HepG2 (cell line): ENCODE results near the gene CDH23. TPM values are rescaled to one million over a fixed set of nuclear protein-coding genes. Genes with fewer than 3 reads are reported as not detected.

Experiments used
- ATAC-seq: fragments of 200-7000 bp; cut with Tn5 transposase; 3 replicates; pipeline ENCODE4 v1.9.1; 2020; ENCODE audit warnings: mild to moderate bottlenecking, moderate library complexity
- BruUV-seq: library from RNA; stranded (reverse); fragments of 400-500 nt; replicated peaks from 2 replicates; lab custom pipeline; 2021; lab: Mats Ljungman, UMichigan
- CTCF ChIA-PET: fragments of 300-600 bp; formaldehyde crosslinking; extraction: SDS; loops from one replicate; lab custom pipeline; 2021; ENCODE audit warnings: low total read pairs, inconsistent platforms, low intra/inter-chr PET ratio; lab: Yijun Ruan, JAX
- POLR2A ChIA-PET: fragments of 350-600 bp; sonication (Branson Sonifier 250); formaldehyde crosslinking; loops from one replicate; lab custom pipeline; 2020; ENCODE audit warnings: antibody characterized with exemption, inconsistent platforms; lab: Yijun Ruan, JAX
- DNase-seq: peaks from one replicate; pipeline ENCODE4 v3.0.0-alpha.2; 2015; ENCODE audit warnings: low spot score
- FAIRE-seq: peaks from 3 replicates; lab custom pipeline; 2011; peaks lifted over from hg19 to GRCh38; lab: Jason Lieb, UNC
- H2AFZ ChIP-seq: one replicate; pipeline ENCODE4 v1.6.1; 2011; ENCODE audit warnings: low read length, inconsistent platforms
- H3K27ac ChIP-seq: fragments of 300-600 bp; 3 replicates; pipeline ENCODE4 v1.8.0; 2011; ENCODE audit warnings: mixed run types, mild to moderate bottlenecking, mixed read lengths, low read length, inconsistent platforms; ENCODE audit not compliant: insufficient read depth; ENCODE audit errors: extremely low read length
- H3K27me3 ChIP-seq, 2 experiments: fragments of 200-600 bp in 1 of 2; 2 replicates in 1 of 2; 3 replicates in 1 of 2; pipeline versions ENCODE4 v1.6.0 to v1.8.0; 2011; ENCODE audit warnings: low read length in 2 of 2, mild to moderate bottlenecking in 2 of 2, moderate library complexity in 2 of 2, inconsistent platforms in 1 of 2; ENCODE audit not compliant: insufficient read depth in 2 of 2, control insufficient read depth in 1 of 2
- H3K36me3 ChIP-seq, 2 experiments: fragments of 200-600 bp in 1 of 2; replicated peaks in 1 of 2; 2 replicates in 1 of 2; 3 replicates in 1 of 2; pipeline versions ENCODE4 v1.5.1 to v1.8.0; 2011; ENCODE audit warnings: low read length in 2 of 2, inconsistent platforms in 1 of 2; ENCODE audit not compliant: insufficient read depth in 2 of 2, control insufficient read depth in 1 of 2
- H3K4me1 ChIP-seq: 2 replicates; pipeline ENCODE4 v1.5.1; 2012; ENCODE audit warnings: low read length, inconsistent platforms; ENCODE audit not compliant: insufficient read depth
- H3K4me2 ChIP-seq: 2 replicates; pipeline ENCODE4 v1.6.0; 2011; ENCODE audit warnings: low read depth, low read length, inconsistent platforms
- H3K4me3 ChIP-seq, 3 experiments: fragments of 200-600 bp in 1 of 3; sonication (generic), shearing (Covaris generic) in 1 of 3; replicated peaks in 1 of 3; 2 replicates each; pipeline ENCODE4 v1.5.1; 2011 to 2016; ENCODE audit warnings: low read length in 3 of 3, inconsistent platforms in 2 of 3, low read depth in 2 of 3, mild to moderate bottlenecking in 2 of 3, control low read depth in 1 of 3, mixed read lengths in 1 of 3; ENCODE audit not compliant: insufficient read depth in 1 of 3
- H3K79me2 ChIP-seq: one replicate; pipeline ENCODE4 v1.6.1; 2011; ENCODE audit warnings: low read length, inconsistent platforms; ENCODE audit not compliant: insufficient read depth
- H3K9ac ChIP-seq: 2 replicates; pipeline ENCODE4 v1.6.0; 2011; ENCODE audit warnings: mild to moderate bottlenecking, low read depth, low read length, inconsistent platforms; ENCODE audit not compliant: insufficient read depth
- H3K9me3 ChIP-seq: 2 replicates; pipeline ENCODE4 v1.5.1; 2012; ENCODE audit warnings: mild to moderate bottlenecking, low read length
- H4K20me1 ChIP-seq: 2 replicates; pipeline ENCODE4 v1.6.0; 2011; ENCODE audit warnings: inconsistent platforms, mild to moderate bottlenecking, low read length, moderate library complexity; ENCODE audit not compliant: insufficient read depth
- AGO1 ChIP-seq: fragments of 200-400 bp; formaldehyde crosslinking; IDR thresholded peaks from 2 replicates; pipeline ENCODE4 v1.6.1; 2017; ENCODE audit warnings: mild to moderate bottlenecking, low read depth, low read length, moderate library complexity; ENCODE audit not compliant: poor library complexity, severe bottlenecking
- CHD4 ChIP-seq: fragments of 200-600 bp; sonication (generic); IDR thresholded peaks from 2 replicates; pipeline ENCODE4 v1.7.0; 2017; ENCODE audit warnings: mild to moderate bottlenecking, low read length, borderline replicate concordance
- FLYWCH1 ChIP-seq: sonication (generic); formaldehyde crosslinking; IDR thresholded peaks from 2 replicates; pipeline ENCODE4 v1.8.1; 2023; ENCODE audit warnings: mild to moderate bottlenecking, missing genetic modification reagents
- FOXK1 ChIP-seq: sonication (generic); formaldehyde crosslinking; IDR thresholded peaks from 2 replicates; pipeline ENCODE4 v1.4.0; 2020; ENCODE audit warnings: low read depth, missing genetic modification reagents, borderline replicate concordance
- NR2F2 ChIP-seq: IDR thresholded peaks from 2 replicates; pipeline ENCODE4 v1.6.1; 2012; ENCODE audit warnings: low read depth, inconsistent platforms, borderline replicate concordance
- POGK ChIP-seq: sonication (generic); formaldehyde crosslinking; conservative IDR thresholded peaks from 2 replicates; pipeline ENCODE4 v1.8.0; 2022; ENCODE audit warnings: mild to moderate bottlenecking, moderate library complexity, missing genetic modification reagents
- REXO4 ChIP-seq: sonication (generic); formaldehyde crosslinking; IDR thresholded peaks from 2 replicates; pipeline ENCODE4 v1.8.0; 2022; ENCODE audit warnings: missing genetic modification reagents, mild to moderate bottlenecking, borderline replicate concordance
- SMC3 ChIP-seq: IDR thresholded peaks from 2 replicates; pipeline ENCODE4 v1.6.1; 2011; ENCODE audit warnings: low read length, improper control_type of control experiment
- SOX6 ChIP-seq, 2 experiments: fragments of 450-650 bp in 1 of 2; sonication (generic) in 1 of 2; formaldehyde crosslinking in 1 of 2; IDR thresholded peaks; 2 replicates each; pipeline versions ENCODE4 v1.4.0 to v1.6.1; 2017 to 2020; ENCODE audit warnings: antibody characterized with exemption in 1 of 2, mild to moderate bottlenecking in 1 of 2, missing genetic modification reagents in 1 of 2
- ZBTB10 ChIP-seq: sonication (generic); formaldehyde crosslinking; IDR thresholded peaks from 2 replicates; pipeline ENCODE4 v1.4.0; 2020; ENCODE audit warnings: missing genetic modification reagents, borderline replicate concordance
- ZBTB21 ChIP-seq: sonication (generic); formaldehyde crosslinking; IDR thresholded peaks from 2 replicates; pipeline ENCODE4 v1.4.0; 2020; ENCODE audit warnings: missing genetic modification reagents
- ZNF451 ChIP-seq: sonication (generic); formaldehyde crosslinking; IDR thresholded peaks from 2 replicates; pipeline ENCODE4 v1.5.0; 2020; ENCODE audit warnings: mild to moderate bottlenecking, missing genetic modification reagents
- ZNF7 ChIP-seq: IDR thresholded peaks from 2 replicates; pipeline ENCODE4 v1.6.1; 2016; ENCODE audit warnings: missing biosample characterization, missing genetic modification reagents
- WGBS: methylation state at CpG from one replicate; pipeline ENCODE4 v1.1.6; 2017; ENCODE audit warnings: low lambda C conversion rate; 5-methylcytosine and 5-hydroxymethylcytosine counted together
- in situ Hi-C: cut with HindIII; loops from 2 replicates; pipeline ENCODE4 v1.10.0; 2017; ENCODE audit warnings: low pct_unique_long_range_greater_than_20kb; ENCODE audit not compliant: extremely low pct_ligation_motif_present
- intact Hi-C: fragments of 100-400 bp; cut with micrococcal nuclease; formaldehyde crosslinking; loops from one replicate; pipeline ENCODE4 v1.10.0; 2022; ENCODE audit not compliant: unreplicated experiment
- polyA plus RNA-seq, 8 experiments: library from polyadenylated mRNA; depleted of rRNA in 3 of 8; stranded (reverse) in 7 of 8; unstranded in 1 of 8; fragments of >200 nt; fragmentation: Illumina TruSeq in 4 of 8; extraction: Trizol in 4 of 8; gene quantifications; 2 replicates each; pipeline versions ENCODE4 v1.2.1 to v1.2.3, GENCODE V29; 2011 to 2016; ENCODE audit warnings: low read depth in 4 of 8, missing spikeins in 1 of 8, mixed read lengths in 1 of 8; ENCODE audit not compliant: insufficient read depth in 1 of 8
- total RNA-seq, 5 experiments: library from RNA; depleted of rRNA; stranded (reverse); fragments of >200 nt; fragmentation: Illumina TruSeq; extraction: Trizol; gene quantifications; 2 replicates each; pipeline ENCODE4 v1.2.3, GENCODE V29; 2016; ENCODE audit warnings: low read depth in 1 of 5

The CDH23 gene
- total and polyA plus RNA-seq, 2 of the 13 experiments (the other 11 are each of a cell fraction or from before 2014, with no cell fraction given): 0.13 TPM; not detected in 1

DNA sequence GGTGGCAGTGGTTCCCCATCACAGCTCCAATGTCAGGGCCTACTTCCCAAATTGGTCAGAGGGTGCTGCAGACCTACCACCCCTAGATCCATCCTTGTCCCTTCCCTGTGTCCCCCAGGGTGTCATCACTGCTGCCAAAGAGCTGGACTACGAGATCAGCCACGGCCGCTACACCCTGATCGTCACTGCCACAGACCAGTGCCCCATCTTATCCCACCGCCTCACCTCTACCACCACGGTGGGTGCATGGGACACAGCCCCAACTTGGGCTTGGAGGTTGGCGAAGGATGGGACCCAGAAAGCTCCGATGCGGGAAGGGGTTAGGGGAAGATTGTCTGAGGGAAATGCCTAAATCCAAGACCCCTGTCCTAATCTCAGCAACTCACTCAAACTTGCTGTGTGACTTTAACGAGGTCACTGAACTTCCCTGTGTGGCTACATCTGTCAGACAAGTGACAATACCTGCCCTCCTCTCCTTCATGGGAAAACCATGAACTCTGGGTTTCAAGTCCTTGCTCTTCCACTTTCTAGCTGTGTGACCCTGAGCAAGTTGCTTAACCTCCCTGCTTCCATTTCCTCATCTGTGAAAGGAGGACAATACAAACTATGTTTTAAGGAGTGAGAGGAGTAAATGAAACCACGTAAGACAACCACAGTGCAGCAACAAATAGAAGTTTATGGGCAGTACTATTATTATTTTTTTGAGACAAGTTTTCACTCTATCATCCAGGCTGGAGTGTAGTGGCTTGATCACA lies 381.5 kb downstream of the CDH23 start (continued):
- TF ChIP-seq ZBTB10 (CRISPR knock-in tag): no peak
- no peak for TF ChIP-seq ZBTB21 (CRISPR knock-in tag)

DNA sequence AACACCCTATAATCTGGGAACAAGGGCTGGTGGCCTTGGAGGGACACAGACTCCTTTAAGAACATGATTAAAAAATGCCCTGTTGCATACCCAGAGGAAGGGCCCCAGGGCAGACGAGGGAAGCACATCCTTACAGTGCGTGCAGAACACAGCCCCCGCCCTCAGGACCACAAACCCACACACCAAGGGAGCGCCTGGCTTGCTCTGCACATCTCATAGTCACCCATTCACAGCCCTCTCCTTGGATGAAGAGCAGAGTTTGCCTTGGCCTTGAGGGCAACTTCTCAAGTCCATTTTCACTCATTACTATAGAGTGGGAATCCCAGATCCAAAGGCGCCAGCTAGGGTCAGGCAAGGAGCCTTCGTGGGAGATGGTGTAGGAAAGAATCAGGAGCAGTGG lies 382.9 kb downstream of the CDH23 start:
- Histone ChIP-seq H3K4me2 (no peak overlapping the region), H3K9me3 (no peaks in the 10 kb centered on the region), H4K20me1 (no peaks in the 10 kb centered on the region), H3K4me1 (no peaks in the 10 kb centered on the region), H2AFZ (no peak overlapping the region), H3K36me3 (no peaks in the 10 kb centered on the region), H3K79me2 (no peaks in the 10 kb centered on the region), H3K4me3 (no peak overlapping the region), H3K27me3 (peaks cover under 1 to 68% of the 10 kb centered on the region in 2 experiments; a peak in 3 of 5 replicates), H3K9ac (no peak overlapping the region), H3K27ac (no peak overlapping the region)
- FAIRE-seq (no peak), DNase-seq (no peak), ATAC-seq (no peak)
- ChIA-PET CTCF (no interaction called here), POLR2A (no interaction called here)
- TF ChIP-seq REXO4 (CRISPR knock-in tag) (no peak), ZNF7 (CRISPR knock-in tag) (no peak), CHD4 (no peak), AGO1 (no peak), POGK (CRISPR knock-in tag) (no peak), SOX6 (IDR thresholded peaks at IDR 0.05) (no peak), SOX6 (CRISPR knock-in tag; IDR thresholded peaks at IDR 0.05) (no peak), NR2F2 (no peak), FOXK1 (CRISPR knock-in tag) (no peak), SMC3 (no peak), ZNF451 (CRISPR knock-in tag) (no peak), FLYWCH1 (CRISPR knock-in tag) (no peak)
- no TSS peak for BruUV-seq
- 12% methylated on average over 5 of the region's 6 CpGs for WGBS
- intact Hi-C loops (no loop called here), in situ Hi-C loops (no loop called here)
